Neural crest cell (in vitro differentiated cells): ENCODE data around the gene ZNF133. TPM values are rescaled to one million over a fixed set of nuclear protein-coding genes. Genes with fewer than 3 reads are reported as not detected.

Experiments used
- DNase-seq: peaks from one replicate; pipeline ENCODE4 v3.0.0; 2021; ENCODE audit warnings: low read depth, mixed read lengths, low spot score
- H3K27ac Mint-ChIP-seq: one replicate; pipeline ENCODE4 v1.8.0; 2021; ENCODE audit warnings: mild to moderate bottlenecking, mixed read lengths; ENCODE audit not compliant: unreplicated experiment
- H3K27me3 Mint-ChIP-seq: 2 replicates; pipeline ENCODE4 v1.8.0; 2021; ENCODE audit warnings: low read depth, mild to moderate bottlenecking, mixed read lengths
- H3K36me3 Mint-ChIP-seq: 2 replicates; pipeline ENCODE4 v1.8.0; 2021; ENCODE audit warnings: low read depth, mild to moderate bottlenecking, mixed read lengths
- H3K4me1 Mint-ChIP-seq: 2 replicates; pipeline ENCODE4 v1.8.0; 2021; ENCODE audit warnings: mixed read lengths
- H3K4me3 Mint-ChIP-seq: one replicate; pipeline ENCODE4 v1.8.0; 2021; ENCODE audit warnings: mild to moderate bottlenecking, mixed read lengths
- H3K9me3 Mint-ChIP-seq: 2 replicates; pipeline ENCODE4 v1.8.0; 2021; ENCODE audit warnings: mixed read lengths
- total RNA-seq: library from RNA; stranded (reverse); gene quantifications from 2 replicates; pipeline ENCODE4 v1.2.1, GENCODE V29; 2021
- TF ChIP-seq, protein P1 (sequence below): fragments of 200-600 bp; sonication (generic); conservative IDR thresholded peaks from 2 replicates; pipeline ENCODE4 v1.5.0; 2021; ENCODE audit warnings: antibody characterized with exemption, mild to moderate bottlenecking

The ZNF133 gene
- total RNA-seq, 1 donor from 2014 or later = 12.6 TPM

DNA sequence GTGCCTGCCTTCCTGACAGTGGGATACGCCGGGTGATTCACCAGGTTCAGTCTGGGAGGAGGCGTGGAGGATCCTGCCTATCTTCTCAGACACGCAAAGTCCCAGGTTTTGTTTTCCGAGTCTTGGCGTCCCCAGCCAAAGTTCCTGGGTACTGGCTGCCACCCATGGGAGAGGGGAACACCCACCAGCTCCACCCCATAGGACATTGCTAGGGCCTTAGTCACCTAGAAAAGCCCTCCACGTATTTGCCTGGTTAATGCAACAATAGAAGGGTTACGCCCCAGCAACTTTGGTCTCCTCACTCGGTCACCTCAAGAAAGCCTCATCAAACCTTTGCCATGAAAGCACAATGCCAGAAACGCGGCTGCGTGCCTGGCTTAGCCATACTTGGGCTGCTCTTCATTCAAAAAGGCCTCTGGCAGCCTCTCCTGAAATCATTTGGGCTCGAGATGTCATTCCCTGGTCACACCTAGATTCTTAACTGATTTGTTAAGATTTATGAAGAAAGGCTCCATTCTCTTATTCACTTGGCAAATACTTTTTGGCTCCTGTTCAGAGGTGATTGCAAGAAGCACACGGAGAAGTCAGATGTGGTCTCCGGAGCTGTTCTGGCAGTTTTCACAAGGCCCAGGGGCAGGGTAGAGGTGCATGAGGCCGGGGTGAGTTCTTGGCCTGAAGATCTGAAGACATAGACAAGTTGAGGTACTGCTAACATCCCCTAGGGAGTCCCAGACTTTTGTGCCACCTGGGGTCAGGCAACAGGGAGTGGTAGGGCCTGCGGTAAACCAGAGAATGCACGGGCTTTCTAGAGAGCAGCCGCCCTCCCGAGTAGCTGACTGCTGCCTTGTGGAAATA, 35.5 kb upstream of the ZNF133 start:
- Mint-ChIP-seq H3K27me3 (peaks cover 49% of the 10 kb centered on the region), H3K4me3 (no peak overlapping the region), H3K4me1 (no peaks in the 10 kb centered on the region), H3K27ac (no peak overlapping the region), H3K9me3 (peaks cover 2% of the 10 kb centered on the region), H3K36me3 (no peaks in the 10 kb centered on the region)
- TF ChIP-seq, protein P1, sequence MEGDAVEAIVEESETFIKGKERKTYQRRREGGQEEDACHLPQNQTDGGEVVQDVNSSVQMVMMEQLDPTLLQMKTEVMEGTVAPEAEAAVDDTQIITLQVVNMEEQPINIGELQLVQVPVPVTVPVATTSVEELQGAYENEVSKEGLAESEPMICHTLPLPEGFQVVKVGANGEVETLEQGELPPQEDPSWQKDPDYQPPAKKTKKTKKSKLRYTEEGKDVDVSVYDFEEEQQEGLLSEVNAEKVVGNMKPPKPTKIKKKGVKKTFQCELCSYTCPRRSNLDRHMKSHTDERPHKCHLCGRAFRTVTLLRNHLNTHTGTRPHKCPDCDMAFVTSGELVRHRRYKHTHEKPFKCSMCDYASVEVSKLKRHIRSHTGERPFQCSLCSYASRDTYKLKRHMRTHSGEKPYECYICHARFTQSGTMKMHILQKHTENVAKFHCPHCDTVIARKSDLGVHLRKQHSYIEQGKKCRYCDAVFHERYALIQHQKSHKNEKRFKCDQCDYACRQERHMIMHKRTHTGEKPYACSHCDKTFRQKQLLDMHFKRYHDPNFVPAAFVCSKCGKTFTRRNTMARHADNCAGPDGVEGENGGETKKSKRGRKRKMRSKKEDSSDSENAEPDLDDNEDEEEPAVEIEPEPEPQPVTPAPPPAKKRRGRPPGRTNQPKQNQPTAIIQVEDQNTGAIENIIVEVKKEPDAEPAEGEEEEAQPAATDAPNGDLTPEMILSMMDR = no peak
- DNase-seq = no peak

DNA sequence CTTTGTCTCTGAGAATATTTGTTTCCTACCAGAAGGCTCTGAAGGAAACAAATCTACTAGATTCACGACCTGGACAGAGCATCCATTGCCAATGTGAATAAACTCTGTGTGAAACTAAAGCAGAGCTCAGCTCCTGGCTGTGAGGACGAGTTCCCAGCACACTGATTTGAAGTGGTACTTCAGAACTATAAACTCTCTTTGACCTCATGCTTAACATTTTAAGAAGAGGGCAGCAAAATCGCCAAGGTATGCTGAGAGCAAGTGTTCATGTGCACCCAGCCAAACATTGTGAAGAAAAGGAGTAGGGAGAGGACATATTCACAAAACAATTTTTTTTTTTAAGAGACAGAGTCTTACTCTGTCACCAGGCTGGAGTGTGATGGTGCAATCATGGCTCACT, 33.7 kb upstream of the ZNF133 start:
- H3K9me3 Mint-ChIP-seq = no peaks in the 10 kb centered on the region
- TF ChIP-seq, protein P1 = no peak

DNA sequence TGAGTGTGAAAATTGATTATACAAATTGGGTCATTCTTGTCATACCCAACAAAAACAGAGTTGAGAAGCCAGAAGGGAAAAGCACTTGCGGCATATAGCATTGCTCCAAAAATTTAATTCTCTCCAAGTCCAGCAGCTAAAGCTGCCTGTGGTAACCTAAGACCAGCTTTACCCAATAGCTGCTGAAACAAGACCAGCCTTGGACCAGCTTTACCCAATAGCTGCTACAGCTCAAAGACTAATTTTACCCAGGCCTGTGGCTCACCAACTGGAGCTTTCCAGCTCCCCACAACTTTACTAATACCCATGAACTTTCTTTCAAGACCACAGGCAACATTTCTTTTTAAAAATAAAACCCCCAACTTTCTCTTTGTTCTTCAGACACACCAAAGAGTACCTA, 32.8 kb upstream of the ZNF133 start:
- Mint-ChIP-seq H3K9me3 (no peaks in the 10 kb centered on the region), H3K27ac (no peak overlapping the region), H3K36me3 (no peaks in the 10 kb centered on the region), H3K4me1 (no peaks in the 10 kb centered on the region), H3K27me3 (peaks cover 46% of the 10 kb centered on the region), H3K4me3 (no peak overlapping the region)
- DNase-seq = no peak
- TF ChIP-seq, protein P1 = no peak

More for the DNA sequence above, 33.7 kb upstream of the ZNF133 start:
- Mint-ChIP-seq H3K4me3 (no peak overlapping the region), H3K36me3 (no peaks in the 10 kb centered on the region), H3K27me3 (peaks cover 44% of the 10 kb centered on the region), H3K4me1 (no peaks in the 10 kb centered on the region), H3K27ac (no peak overlapping the region)
- DNase-seq = no peak

DNA sequence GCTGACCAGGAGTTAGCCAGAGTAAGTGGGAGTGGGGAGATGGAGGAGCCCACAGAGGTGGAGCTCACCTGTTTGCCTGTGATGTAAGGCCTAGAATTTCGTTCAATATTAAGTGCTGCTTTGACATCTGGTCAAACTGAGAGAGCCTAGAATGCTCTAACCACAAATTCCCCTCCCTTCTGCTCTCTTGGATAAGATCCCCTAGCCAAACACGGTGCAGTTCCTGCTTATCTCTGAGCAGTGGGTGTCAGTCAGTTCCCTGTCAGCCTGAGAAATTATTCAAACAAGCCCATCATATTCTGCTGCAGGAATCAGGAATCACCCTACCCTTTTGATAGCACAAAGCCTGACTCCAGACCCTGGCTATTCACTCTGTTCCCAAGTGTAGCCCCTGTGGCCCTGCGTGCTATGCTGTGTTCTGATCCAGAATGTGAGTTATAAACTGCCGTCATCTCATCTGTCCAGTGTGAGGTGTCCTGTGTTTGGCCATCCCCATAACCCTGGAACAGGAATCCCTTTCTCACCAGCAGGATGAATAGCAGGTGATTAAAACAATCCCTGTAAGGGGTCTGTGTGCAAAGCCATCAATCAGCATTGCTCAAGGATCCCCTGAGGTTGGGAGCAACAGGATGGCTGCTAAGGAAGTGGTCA, 31.8 kb upstream of the ZNF133 start:
- H3K4me3 Mint-ChIP-seq = no peak overlapping the region
- H3K27ac Mint-ChIP-seq = no peak overlapping the region
- H3K36me3 Mint-ChIP-seq = no peaks in the 10 kb centered on the region
- H3K4me1 Mint-ChIP-seq = no peaks in the 10 kb centered on the region
- H3K9me3 Mint-ChIP-seq = no peaks in the 10 kb centered on the region
- no peak for DNase-seq
- TF ChIP-seq, protein P1 = no peak
- H3K27me3 Mint-ChIP-seq = peaks cover 48% of the 10 kb centered on the region

DNA sequence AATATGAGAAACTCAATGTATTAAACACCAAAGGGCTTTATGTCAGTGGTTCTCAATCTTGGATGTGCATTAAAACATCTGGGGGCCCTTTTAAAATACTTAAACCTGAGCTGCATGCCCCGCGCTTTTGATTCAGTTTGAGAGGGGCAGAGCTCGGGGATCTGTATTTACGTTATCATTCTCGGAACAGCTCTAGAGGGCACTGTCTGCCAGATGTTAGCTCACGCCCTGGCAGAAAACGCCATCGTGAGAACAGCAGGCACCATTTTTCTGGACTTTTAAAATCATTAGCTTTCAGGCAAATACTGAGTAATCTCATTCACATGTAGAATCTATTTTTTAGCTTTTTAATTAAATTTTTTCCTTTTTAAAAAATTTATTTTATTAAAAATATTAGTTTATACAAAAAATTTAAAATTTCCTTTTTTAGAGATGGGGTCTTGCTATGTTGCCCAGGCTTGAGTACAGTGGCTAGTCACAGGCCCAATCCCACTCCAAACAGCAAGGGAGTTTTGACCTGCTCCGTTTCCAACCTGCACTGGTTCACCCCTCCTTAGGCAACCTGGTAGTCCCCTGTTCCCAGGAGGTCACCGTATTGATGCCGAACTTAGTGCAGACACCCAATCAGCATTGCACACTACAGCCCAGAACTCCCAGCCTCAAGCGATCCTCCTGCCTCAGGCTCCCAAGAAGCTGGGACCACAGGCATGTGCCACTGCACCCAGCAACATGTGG, 30.0 kb upstream of the ZNF133 start:
- Mint-ChIP-seq H3K27me3 (peaks cover 48% of the 10 kb centered on the region), H3K27ac (no peak overlapping the region), H3K4me1 (no peaks in the 10 kb centered on the region), H3K9me3 (no peaks in the 10 kb centered on the region), H3K36me3 (no peaks in the 10 kb centered on the region), H3K4me3 (no peak overlapping the region)
- no peak for DNase-seq
- TF ChIP-seq, protein P1 = no peak
